ENCODE measurements around the gene FBXL3. TPM values are rescaled to one million over a fixed set of nuclear protein-coding genes. Genes with fewer than 3 reads are reported as not detected.

The FBXL3 gene
- total RNA-seq, 1 experiment from 2014 or later = 9.9 TPM

GRCh38 chr13:77056382-77056781 lies 29.4 kb upstream of the FBXL3 start (continued):
- TF ChIP-seq, protein P1, sequence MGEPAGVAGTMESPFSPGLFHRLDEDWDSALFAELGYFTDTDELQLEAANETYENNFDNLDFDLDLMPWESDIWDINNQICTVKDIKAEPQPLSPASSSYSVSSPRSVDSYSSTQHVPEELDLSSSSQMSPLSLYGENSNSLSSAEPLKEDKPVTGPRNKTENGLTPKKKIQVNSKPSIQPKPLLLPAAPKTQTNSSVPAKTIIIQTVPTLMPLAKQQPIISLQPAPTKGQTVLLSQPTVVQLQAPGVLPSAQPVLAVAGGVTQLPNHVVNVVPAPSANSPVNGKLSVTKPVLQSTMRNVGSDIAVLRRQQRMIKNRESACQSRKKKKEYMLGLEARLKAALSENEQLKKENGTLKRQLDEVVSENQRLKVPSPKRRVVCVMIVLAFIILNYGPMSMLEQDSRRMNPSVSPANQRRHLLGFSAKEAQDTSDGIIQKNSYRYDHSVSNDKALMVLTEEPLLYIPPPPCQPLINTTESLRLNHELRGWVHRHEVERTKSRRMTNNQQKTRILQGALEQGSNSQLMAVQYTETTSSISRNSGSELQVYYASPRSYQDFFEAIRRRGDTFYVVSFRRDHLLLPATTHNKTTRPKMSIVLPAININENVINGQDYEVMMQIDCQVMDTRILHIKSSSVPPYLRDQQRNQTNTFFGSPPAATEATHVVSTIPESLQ (CRISPR knock-in tag; IDR thresholded peaks at IDR 0.05) = no peak
- TF ChIP-seq, protein P2, sequence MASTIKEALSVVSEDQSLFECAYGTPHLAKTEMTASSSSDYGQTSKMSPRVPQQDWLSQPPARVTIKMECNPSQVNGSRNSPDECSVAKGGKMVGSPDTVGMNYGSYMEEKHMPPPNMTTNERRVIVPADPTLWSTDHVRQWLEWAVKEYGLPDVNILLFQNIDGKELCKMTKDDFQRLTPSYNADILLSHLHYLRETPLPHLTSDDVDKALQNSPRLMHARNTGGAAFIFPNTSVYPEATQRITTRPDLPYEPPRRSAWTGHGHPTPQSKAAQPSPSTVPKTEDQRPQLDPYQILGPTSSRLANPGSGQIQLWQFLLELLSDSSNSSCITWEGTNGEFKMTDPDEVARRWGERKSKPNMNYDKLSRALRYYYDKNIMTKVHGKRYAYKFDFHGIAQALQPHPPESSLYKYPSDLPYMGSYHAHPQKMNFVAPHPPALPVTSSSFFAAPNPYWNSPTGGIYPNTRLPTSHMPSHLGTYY (CRISPR knock-in tag; IDR thresholded peaks at IDR 0.05) = no peak
- TF ChIP-seq PRRX2 (CRISPR knock-in tag; IDR thresholded peaks at IDR 0.05) = no peak
- TF ChIP-seq, protein P3, sequence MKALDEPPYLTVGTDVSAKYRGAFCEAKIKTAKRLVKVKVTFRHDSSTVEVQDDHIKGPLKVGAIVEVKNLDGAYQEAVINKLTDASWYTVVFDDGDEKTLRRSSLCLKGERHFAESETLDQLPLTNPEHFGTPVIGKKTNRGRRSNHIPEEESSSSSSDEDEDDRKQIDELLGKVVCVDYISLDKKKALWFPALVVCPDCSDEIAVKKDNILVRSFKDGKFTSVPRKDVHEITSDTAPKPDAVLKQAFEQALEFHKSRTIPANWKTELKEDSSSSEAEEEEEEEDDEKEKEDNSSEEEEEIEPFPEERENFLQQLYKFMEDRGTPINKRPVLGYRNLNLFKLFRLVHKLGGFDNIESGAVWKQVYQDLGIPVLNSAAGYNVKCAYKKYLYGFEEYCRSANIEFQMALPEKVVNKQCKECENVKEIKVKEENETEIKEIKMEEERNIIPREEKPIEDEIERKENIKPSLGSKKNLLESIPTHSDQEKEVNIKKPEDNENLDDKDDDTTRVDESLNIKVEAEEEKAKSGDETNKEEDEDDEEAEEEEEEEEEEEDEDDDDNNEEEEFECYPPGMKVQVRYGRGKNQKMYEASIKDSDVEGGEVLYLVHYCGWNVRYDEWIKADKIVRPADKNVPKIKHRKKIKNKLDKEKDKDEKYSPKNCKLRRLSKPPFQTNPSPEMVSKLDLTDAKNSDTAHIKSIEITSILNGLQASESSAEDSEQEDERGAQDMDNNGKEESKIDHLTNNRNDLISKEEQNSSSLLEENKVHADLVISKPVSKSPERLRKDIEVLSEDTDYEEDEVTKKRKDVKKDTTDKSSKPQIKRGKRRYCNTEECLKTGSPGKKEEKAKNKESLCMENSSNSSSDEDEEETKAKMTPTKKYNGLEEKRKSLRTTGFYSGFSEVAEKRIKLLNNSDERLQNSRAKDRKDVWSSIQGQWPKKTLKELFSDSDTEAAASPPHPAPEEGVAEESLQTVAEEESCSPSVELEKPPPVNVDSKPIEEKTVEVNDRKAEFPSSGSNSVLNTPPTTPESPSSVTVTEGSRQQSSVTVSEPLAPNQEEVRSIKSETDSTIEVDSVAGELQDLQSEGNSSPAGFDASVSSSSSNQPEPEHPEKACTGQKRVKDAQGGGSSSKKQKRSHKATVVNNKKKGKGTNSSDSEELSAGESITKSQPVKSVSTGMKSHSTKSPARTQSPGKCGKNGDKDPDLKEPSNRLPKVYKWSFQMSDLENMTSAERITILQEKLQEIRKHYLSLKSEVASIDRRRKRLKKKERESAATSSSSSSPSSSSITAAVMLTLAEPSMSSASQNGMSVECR (CRISPR knock-in tag; IDR thresholded peaks at IDR 0.05; ENCODE audit: borderline replicate concordance) = no peak

GRCh38 chr13:77055158-77055557 lies 28.2 kb upstream of the FBXL3 start:
- H3K9me3 Mint-ChIP-seq = no peaks in the 10 kb centered on the region
- TF ChIP-seq ZNF317 (CRISPR knock-in tag; IDR thresholded peaks at IDR 0.05; ENCODE audit: borderline replicate concordance, low read depth) (no peak), USF1 (CRISPR knock-in tag; IDR thresholded peaks at IDR 0.05) (no peak), HMGA2 (CRISPR knock-in tag; IDR thresholded peaks at IDR 0.05) (no peak), JUN (CRISPR knock-in tag; IDR thresholded peaks at IDR 0.05) (no peak), ZNF121 (CRISPR knock-in tag; IDR thresholded peaks at IDR 0.05) (no peak), ZSCAN18 (CRISPR knock-in tag; IDR thresholded peaks at IDR 0.05) (no peak)
- no peak overlapping the region for H3K27ac Mint-ChIP-seq
- ATAC-seq (no peak), DNase-seq (ENCODE audit: low spot score) (no peak)
- peaks cover 22% of the 10 kb centered on the region for H3K36me3 Mint-ChIP-seq
- CTCF ChIA-PET = no interaction called here
- no peaks in the 10 kb centered on the region for H3K27me3 Mint-ChIP-seq (ENCODE audit: low read depth)
- no peak overlapping the region for H3K4me3 Mint-ChIP-seq
- peaks cover 2% of the 10 kb centered on the region; the same call in 1 of the 2 replicates for H3K4me1 Mint-ChIP-seq
- POLR2A ChIA-PET = no interaction called here

DNA sequence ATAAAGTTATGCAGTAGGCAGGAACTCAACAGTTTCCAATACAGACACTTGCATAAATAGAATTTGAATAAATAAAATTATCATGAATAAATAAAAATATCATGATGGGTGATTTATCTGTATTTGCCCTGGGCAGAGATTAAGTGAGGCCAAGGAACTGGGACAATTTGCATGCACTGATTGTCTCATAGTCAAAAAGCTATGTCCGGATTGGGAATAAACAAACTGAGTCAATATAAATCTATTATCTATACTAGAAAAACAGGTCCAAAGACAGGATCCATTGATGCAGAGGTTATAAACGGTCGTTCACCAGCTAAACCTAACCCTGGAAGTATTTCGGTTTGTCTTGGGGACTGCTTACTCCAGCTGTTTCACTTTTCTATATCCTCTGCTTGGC lies 26.2 kb upstream of the FBXL3 start:
- H3K27ac Mint-ChIP-seq = no peak overlapping the region

More for the DNA sequence above, 26.2 kb upstream of the FBXL3 start:
- ATAC-seq (no peak), DNase-seq (ENCODE audit: low spot score) (no peak)
- Mint-ChIP-seq H3K36me3 (peaks cover 25% of the 10 kb centered on the region), H3K27me3 (ENCODE audit: low read depth) (no peaks in the 10 kb centered on the region), H3K9me3 (no peaks in the 10 kb centered on the region), H3K4me1 (peaks cover 21% of the 10 kb centered on the region), H3K4me3 (no peak overlapping the region)
- ChIA-PET CTCF (no interaction called here), POLR2A (no interaction called here)
- TF ChIP-seq EMX1 (CRISPR knock-in tag; IDR thresholded peaks at IDR 0.05) = no peak
- TF ChIP-seq, protein P4, sequence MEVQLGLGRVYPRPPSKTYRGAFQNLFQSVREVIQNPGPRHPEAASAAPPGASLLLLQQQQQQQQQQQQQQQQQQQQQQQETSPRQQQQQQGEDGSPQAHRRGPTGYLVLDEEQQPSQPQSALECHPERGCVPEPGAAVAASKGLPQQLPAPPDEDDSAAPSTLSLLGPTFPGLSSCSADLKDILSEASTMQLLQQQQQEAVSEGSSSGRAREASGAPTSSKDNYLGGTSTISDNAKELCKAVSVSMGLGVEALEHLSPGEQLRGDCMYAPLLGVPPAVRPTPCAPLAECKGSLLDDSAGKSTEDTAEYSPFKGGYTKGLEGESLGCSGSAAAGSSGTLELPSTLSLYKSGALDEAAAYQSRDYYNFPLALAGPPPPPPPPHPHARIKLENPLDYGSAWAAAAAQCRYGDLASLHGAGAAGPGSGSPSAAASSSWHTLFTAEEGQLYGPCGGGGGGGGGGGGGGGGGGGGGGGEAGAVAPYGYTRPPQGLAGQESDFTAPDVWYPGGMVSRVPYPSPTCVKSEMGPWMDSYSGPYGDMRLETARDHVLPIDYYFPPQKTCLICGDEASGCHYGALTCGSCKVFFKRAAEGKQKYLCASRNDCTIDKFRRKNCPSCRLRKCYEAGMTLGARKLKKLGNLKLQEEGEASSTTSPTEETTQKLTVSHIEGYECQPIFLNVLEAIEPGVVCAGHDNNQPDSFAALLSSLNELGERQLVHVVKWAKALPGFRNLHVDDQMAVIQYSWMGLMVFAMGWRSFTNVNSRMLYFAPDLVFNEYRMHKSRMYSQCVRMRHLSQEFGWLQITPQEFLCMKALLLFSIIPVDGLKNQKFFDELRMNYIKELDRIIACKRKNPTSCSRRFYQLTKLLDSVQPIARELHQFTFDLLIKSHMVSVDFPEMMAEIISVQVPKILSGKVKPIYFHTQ (CRISPR knock-in tag; IDR thresholded peaks at IDR 0.05) = no peak
- no peak for TF ChIP-seq USF1 (CRISPR knock-in tag; IDR thresholded peaks at IDR 0.05)
